Muscle layer of duodenum (tissue), 2 donors: ENCODE measurements around the gene ITGB3BP.
"Not testable (repeated sequence)": the region's sequence is repeated elsewhere in the genome, so short reads cannot be mapped to it uniquely, and the experiment has no call there.

ENCODE experiments used
- H3K27ac ChIP-seq: one replicate; pipeline ENCODE4 v1.7.0; 2013; ENCODE audit warnings: mild to moderate bottlenecking, low read length
- H3K27me3 ChIP-seq: one replicate; pipeline ENCODE4 v1.7.0; 2013; ENCODE audit warnings: low read depth, mild to moderate bottlenecking, control low read depth, low read length
- H3K36me3 ChIP-seq, 2 donors: one replicate each; pipeline ENCODE4 v1.7.0; 2013; ENCODE audit warnings: low read length in 2 of 2, control low read depth in 1 of 2, mild to moderate bottlenecking in 1 of 2; ENCODE audit not compliant: insufficient read depth in 2 of 2, control insufficient read depth in 1 of 2
- H3K4me1 ChIP-seq, 2 donors: one replicate each; pipeline ENCODE4 v1.7.0; 2013; ENCODE audit warnings: low read length in 2 of 2, mild to moderate bottlenecking in 2 of 2, control low read depth in 1 of 2, moderate library complexity in 1 of 2; ENCODE audit not compliant: insufficient read depth in 2 of 2, control insufficient read depth in 1 of 2
- H3K4me3 ChIP-seq, 2 donors: one replicate each; pipeline ENCODE4 v1.7.0; 2013; ENCODE audit warnings: low read length in 2 of 2, low read depth in 1 of 2, mild to moderate bottlenecking in 1 of 2
- H3K9me3 ChIP-seq, 2 donors: one replicate each; pipeline ENCODE4 v1.7.0; 2013; ENCODE audit warnings: low read length in 2 of 2, control low read depth in 1 of 2, mild to moderate bottlenecking in 1 of 2; ENCODE audit not compliant: control insufficient read depth in 1 of 2
- donor health status: healthy.

The ITGB3BP gene

DNA sequence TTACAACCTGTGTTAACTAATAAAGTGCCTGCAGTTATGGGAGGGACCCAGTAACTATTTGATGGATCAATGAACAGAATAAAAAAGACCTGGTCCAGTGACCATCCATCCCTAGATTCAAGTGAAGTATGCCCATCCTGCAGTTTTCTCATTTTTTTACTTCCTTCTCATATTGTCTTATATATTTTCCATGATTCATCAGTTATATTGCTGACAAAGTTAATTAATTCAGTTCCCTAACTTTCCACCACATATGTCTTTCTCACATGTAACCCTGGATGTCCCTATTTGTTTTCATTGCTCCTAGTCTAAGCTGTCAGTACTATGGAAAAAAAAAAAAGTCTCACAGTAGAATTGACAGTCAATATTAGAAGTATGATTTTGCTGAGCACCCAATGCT is 64.3 kb downstream of the ITGB3BP start:
- H3K36me3 ChIP-seq, result peaks cover 0 to 4% of the 10 kb centered on the region in 2 donors
- no peak overlapping the region for H3K4me3 ChIP-seq
- no peaks in the 10 kb centered on the region for H3K4me1 ChIP-seq
- H3K27me3 ChIP-seq, result no peaks in the 10 kb centered on the region
- no peak overlapping the region for H3K27ac ChIP-seq
- peaks cover 0 to 7% of the 10 kb centered on the region in 2 donors for H3K9me3 ChIP-seq

DNA sequence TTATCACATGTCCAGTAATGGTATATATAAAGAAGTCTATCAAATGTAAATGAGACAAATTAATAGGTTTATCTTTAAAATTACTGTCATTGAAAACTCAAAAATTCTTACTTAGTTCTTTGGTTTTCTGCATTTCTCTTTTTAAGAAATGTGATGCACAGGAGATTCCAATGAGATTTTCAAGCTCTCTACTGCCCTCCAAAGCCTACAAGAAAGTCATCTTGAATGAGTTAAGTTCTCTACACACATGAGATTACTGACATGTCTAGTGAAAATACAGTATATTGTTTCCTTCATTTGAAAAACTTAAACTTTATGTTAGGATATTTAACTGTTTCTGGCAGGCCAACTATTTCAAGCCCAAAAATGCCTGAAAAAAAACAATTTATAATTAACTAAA is 68.8 kb downstream of the ITGB3BP start:
- no peak overlapping the region for H3K4me3 ChIP-seq
- H3K36me3 ChIP-seq, result no peaks in the 10 kb centered on the region
- H3K4me1 ChIP-seq, result no peaks in the 10 kb centered on the region
- H3K27me3 ChIP-seq, result no peaks in the 10 kb centered on the region
- no peak overlapping the region for H3K27ac ChIP-seq
- H3K9me3 ChIP-seq, result no peaks in the 10 kb centered on the region

DNA sequence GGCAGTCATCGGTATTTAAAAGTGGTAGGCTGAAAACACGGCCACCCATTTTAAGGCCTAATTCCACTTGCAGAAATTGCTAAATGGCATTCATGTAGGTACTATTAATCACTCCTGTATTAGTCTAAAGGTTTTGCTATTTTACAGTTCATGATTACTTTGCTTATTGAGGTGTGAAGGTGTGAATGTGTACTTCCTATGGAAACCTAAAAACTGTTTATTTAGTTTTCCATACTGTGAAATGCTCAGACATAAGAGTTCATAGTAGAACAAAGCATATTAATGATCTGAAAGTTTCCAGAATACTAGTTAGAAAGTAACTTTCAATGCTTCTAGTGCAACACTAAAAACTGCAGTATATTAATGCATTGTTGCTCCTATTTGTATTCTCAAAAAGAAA is 69.8 kb downstream of the ITGB3BP start:
- Histone ChIP-seq H3K27ac (no peak overlapping the region), H3K36me3 (no peaks in the 10 kb centered on the region), H3K9me3 (no peaks in the 10 kb centered on the region), H3K4me3 (no peak overlapping the region), H3K27me3 (no peaks in the 10 kb centered on the region), H3K4me1 (no peaks in the 10 kb centered on the region)

GRCh38 chr1:63450416-63450815 is 72.6 kb downstream of the ITGB3BP start:
- Histone ChIP-seq H3K9me3 (no peaks in the 10 kb centered on the region), H3K27ac (no peak overlapping the region), H3K36me3 (no peaks in the 10 kb centered on the region), H3K27me3 (no peaks in the 10 kb centered on the region), H3K4me3 (no peak overlapping the region), H3K4me1 (no peaks in the 10 kb centered on the region)

DNA sequence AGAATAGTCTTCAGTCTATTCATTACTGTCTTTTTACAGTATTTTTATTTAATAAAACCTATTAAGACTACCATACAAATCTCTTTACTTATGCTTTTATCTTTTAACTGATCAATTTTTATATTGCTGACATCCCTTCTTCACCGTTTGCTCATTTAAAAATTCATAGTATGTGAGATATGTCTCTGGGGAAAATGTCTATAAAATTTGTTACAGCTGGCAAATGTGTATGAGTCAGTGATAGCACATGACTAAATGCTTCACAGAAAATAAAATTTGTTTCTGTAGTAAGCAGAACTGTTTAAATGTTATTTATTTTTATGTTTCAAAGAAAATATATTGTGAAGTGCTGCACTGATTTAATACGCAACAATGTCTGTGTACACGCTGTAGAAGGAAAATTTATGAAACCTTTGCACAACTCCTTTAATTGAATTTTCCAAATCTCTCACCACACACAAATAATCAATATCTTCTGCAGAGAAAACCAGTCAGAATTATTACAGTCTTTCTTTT is 74.2 kb downstream of the ITGB3BP start:
- no peaks in the 10 kb centered on the region for H3K36me3 ChIP-seq
- H3K4me3 ChIP-seq, result no peak overlapping the region
- no peaks in the 10 kb centered on the region for H3K9me3 ChIP-seq
- no peaks in the 10 kb centered on the region for H3K27me3 ChIP-seq
- H3K27ac ChIP-seq, result no peak overlapping the region
- no peaks in the 10 kb centered on the region for H3K4me1 ChIP-seq

- no peak overlapping the region for H3K27ac ChIP-seq
- no peaks in the 10 kb centered on the region for H3K9me3 ChIP-seq
- H3K4me1 ChIP-seq, result no peaks in the 10 kb centered on the region
- no peaks in the 10 kb centered on the region for H3K36me3 ChIP-seq
- H3K27me3 ChIP-seq, result no peaks in the 10 kb centered on the region
- no peak overlapping the region for H3K4me3 ChIP-seq
These were observed 80.9 kb downstream of the ITGB3BP start for GRCh38 chr1:63442141-63442475.

DNA sequence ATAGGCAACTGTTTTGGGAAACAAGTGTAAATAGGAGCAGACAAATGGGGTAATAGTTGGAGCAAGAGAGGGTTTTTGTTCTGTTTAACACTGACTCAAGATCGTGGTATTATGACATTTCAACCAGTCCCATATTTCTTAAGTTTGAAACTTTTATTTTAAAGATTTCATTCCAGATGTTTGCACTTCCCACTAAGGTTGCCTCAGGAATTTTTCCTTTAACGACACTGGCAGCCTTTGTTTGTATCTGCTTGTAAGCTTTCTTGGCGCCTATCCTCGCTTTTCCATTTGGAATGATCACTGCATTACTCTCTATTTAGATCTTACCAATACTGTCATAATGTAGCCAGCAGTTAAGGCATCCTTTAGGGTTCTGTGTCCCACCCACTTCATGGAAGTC is 87.9 kb downstream of the ITGB3BP start:
- no peaks in the 10 kb centered on the region for H3K4me1 ChIP-seq
- H3K27ac ChIP-seq, result no peak overlapping the region
- peaks cover 0 to 13% of the 10 kb centered on the region in 2 donors for H3K36me3 ChIP-seq
- H3K27me3 ChIP-seq, result no peaks in the 10 kb centered on the region
- peaks cover 0 to 8% of the 10 kb centered on the region in 2 donors for H3K9me3 ChIP-seq
- H3K4me3 ChIP-seq, result no peak overlapping the region

DNA sequence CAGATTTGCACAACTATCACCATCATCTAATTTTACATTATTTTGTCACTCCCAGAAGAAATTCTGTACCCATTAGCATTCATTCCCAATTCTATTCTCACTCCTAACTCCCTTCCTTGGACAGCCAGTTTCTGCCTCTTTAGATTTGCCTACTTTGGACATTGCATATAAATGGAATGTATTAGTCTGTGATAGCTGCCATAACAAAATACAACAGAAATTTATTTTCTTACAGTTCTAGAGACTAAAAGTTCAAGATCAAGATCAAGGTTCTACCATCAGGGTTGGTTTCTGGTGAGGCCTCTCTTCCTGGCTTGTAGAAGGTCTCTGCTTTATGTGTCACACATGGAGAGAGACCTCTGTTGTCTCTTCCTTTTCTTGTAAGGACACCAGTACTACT is 93.7 kb downstream of the ITGB3BP start:
- Histone ChIP-seq H3K4me3 (no peak overlapping the region), H3K4me1 (no peaks in the 10 kb centered on the region), H3K27ac (no peak overlapping the region), H3K27me3 (no peaks in the 10 kb centered on the region), H3K9me3 (peaks cover 5 to 14% of the 10 kb centered on the region in 2 donors), H3K36me3 (peaks cover 0 to 24% of the 10 kb centered on the region in 2 donors)

GRCh38 chr1:63428815-63429214 is 94.2 kb downstream of the ITGB3BP start:
- no peaks in the 10 kb centered on the region for H3K27me3 ChIP-seq
- peaks cover 0 to 24% of the 10 kb centered on the region in 2 donors for H3K36me3 ChIP-seq
- H3K4me3 ChIP-seq, result no peak overlapping the region
- H3K4me1 ChIP-seq, result no peaks in the 10 kb centered on the region
- no peak overlapping the region for H3K27ac ChIP-seq
- peaks cover 5 to 14% of the 10 kb centered on the region in 2 donors for H3K9me3 ChIP-seq

DNA sequence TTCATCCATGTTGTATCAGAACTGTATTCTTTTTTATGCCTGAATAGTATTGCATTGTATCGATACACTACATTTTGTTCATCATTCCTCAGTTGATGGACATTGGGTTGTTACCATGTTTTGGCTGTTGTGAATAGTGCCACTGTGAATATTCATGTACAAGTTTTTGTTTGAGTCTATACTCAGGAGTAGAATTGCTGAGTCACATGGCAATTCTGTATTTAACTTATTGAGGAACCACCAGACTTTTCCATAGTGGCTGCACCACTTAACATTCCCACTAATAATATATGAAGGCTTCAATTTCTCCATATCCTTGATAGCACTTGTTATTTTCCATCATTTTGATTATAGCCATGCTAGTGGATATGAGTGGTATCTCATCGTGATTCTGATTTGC is 99.4 kb downstream of the ITGB3BP start:
- Histone ChIP-seq H3K27ac (no peak overlapping the region), H3K27me3 (no peaks in the 10 kb centered on the region), H3K4me1 (no peaks in the 10 kb centered on the region), H3K36me3 (peaks cover 4 to 9% of the 10 kb centered on the region in 2 donors), H3K9me3 (no peaks in the 10 kb centered on the region), H3K4me3 (no peak overlapping the region)

GRCh38 chr1:63420746-63421145 is 102.3 kb downstream of the ITGB3BP start:
- H3K4me3 ChIP-seq, H3K4me1 ChIP-seq, H3K27ac ChIP-seq, H3K36me3 ChIP-seq, H3K9me3 ChIP-seq, H3K27me3 ChIP-seq: not testable (repeated sequence)

DNA sequence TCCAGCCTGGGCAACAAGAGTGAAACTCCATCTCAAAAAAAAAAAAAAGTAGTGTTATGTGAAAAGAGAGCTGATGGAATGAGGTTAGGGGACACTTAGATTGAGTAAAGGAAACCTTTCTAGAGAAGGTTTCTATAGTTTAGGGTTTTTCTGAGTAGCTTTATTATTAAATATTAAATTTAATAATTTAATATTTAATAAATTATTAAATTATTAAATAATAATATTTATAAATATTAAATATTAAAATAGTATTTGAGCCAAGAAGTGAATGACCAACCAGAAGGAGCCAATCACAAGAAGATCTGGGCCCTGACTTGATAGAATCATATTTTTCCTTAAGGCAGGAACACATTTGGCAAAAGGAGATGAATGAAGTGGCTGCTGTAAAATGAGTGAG is 104.9 kb downstream of the ITGB3BP start:
- Histone ChIP-seq H3K27me3 (no peaks in the 10 kb centered on the region), H3K9me3 (no peaks in the 10 kb centered on the region), H3K4me3 (no peak overlapping the region), H3K36me3 (peaks cover 4 to 12% of the 10 kb centered on the region in 2 donors), H3K27ac (no peak overlapping the region), H3K4me1 (no peaks in the 10 kb centered on the region)
